GM13976 (cell line): Measurements from ENCODE around the gene PGAP2.

Source experiments
- DNase-seq: peaks from one replicate; pipeline ENCODE4 v3.0.0; 2012; ENCODE audit warnings: low spot score
- CTCF ChIP-seq: IDR thresholded peaks from 2 replicates; pipeline ENCODE4 v1.5.1; 2012; ENCODE audit warnings: borderline replicate concordance, mild to moderate bottlenecking; ENCODE audit not compliant: insufficient read depth; ENCODE audit errors: extremely low read depth, missing control alignments, control extremely low read depth
- in situ Hi-C: fragments of 300-500 bp; cut with MboI; formaldehyde crosslinking; loops from one replicate; pipeline ENCODE4 v1.12.0; 2022; ENCODE audit warnings: low sequenced_read_pairs, mixed read lengths, inconsistent platforms; ENCODE audit not compliant: unreplicated experiment

PGAP2 gene

GRCh38 chr11:3824714-3825472 lies 16.5 kb downstream of the PGAP2 start:
- in situ Hi-C loops: no loop called here
- TF ChIP-seq CTCF: peak; percentile 88
- DNase-seq: peak; percentile 86

GRCh38 chr11:3825473-3826154 lies 17.3 kb downstream of the PGAP2 start:
- in situ Hi-C loops: no loop called here
- TF ChIP-seq CTCF: no peak
- no peak for DNase-seq

- in situ Hi-C loops: no loop called here
- no peak for TF ChIP-seq CTCF
- DNase-seq: no peak
These were observed 18.4 kb downstream of the PGAP2 start for GRCh38 chr11:3826721-3827120.

GRCh38 chr11:3827434-3828186 lies 19.2 kb downstream of the PGAP2 start:
- DNase-seq: peak; percentile 9
- in situ Hi-C loops: no loop called here
- TF ChIP-seq CTCF: no peak

- no peak for TF ChIP-seq CTCF
These were observed 21.7 kb downstream of the PGAP2 start for GRCh38 chr11:3830088-3830487.

GRCh38 chr11:3830730-3831129 lies 22.4 kb downstream of the PGAP2 start:
- TF ChIP-seq CTCF: no peak
- in situ Hi-C loops: no loop called here
- DNase-seq: no peak

More at GRCh38 chr11:3830088-3830487, 21.7 kb downstream of the PGAP2 start:
- in situ Hi-C loops: no loop called here
- no peak for DNase-seq
